ENCODE measurements around the gene EPB42. TPM values are rescaled to one million over a fixed set of nuclear protein-coding genes. Genes with fewer than 3 reads are reported as not detected.

The EPB42 gene
- polyA plus RNA-seq, 3 donors: 0.08 to 0.13 TPM; not detected in 1

- Histone ChIP-seq H3K9me3 (replicated peaks in 1 of 2; ENCODE audit: control insufficient read depth in 1 of 2, insufficient read depth in 1 of 2, low read length in 2 of 2) (no peaks in the 10 kb centered on the region), H3K79me2 (ENCODE audit: insufficient read depth, low read length) (no peaks in the 10 kb centered on the region), H3K9ac (ENCODE audit: insufficient read depth, low read length, poor library complexity, severe bottlenecking) (no peak overlapping the region), H4K20me1 (ENCODE audit: insufficient read depth, low read length) (no peaks in the 10 kb centered on the region), H3K27me3 (ENCODE audit: control insufficient read depth in 2 of 2, insufficient read depth in 2 of 2, low read length in 2 of 2) (no peaks in the 10 kb centered on the region), H3K4me2 (replicated peaks; ENCODE audit: extremely low read depth, low read length, poor library complexity, severe bottlenecking) (no peak overlapping the region), H2AFZ (ENCODE audit: insufficient read depth, low read depth, low read length, poor library complexity, severe bottlenecking) (no peak overlapping the region), H3K27ac (ENCODE audit: low read depth in 1 of 2, low read length in 2 of 2) (no peak overlapping the region), H3K4me3 (replicated peaks in 1 of 3; ENCODE audit: low read depth in 2 of 3, low read length in 3 of 3) (no peak overlapping the region), H3K36me3 (replicated peaks in 1 of 2; ENCODE audit: control insufficient read depth in 1 of 2, insufficient read depth in 2 of 2, low read length in 2 of 2) (peaks cover 51 to 73% of the 10 kb centered on the region in 2 donors), H3K4me1 (ENCODE audit: control insufficient read depth in 1 of 2, insufficient read depth in 2 of 2, low read length in 2 of 2) (no peaks in the 10 kb centered on the region)
- Mint-ChIP-seq H3K27ac (peak overlapping the region in 2 of 7 donors; percentile 32 to 46), H3K4me1 (no peaks in the 10 kb centered on the region), H3K9me3 (peaks cover 0 to 3% (median 2%) of the 10 kb centered on the region in 7 donors), H3K4me3 (no peak overlapping the region), H3K27me3 (ENCODE audit: low read depth in 3 of 3) (no peaks in the 10 kb centered on the region), H3K36me3 (peaks cover 59 to 81% of the 10 kb centered on the region in 2 donors)
- intact Hi-C loops (cut with micrococcal nuclease): no loop called here
- no CpG with 5 or more reads among the region's 2 CpGs for WGBS (ENCODE audit: insufficient coverage)
- no peak for TF ChIP-seq CTCF (IDR thresholded peaks at IDR 0.05)
- no peak for DNase-seq
Observed at GRCh38 chr15:43165801-43166325, 55.0 kb downstream of the EPB42 start.

- H3K9me3 Mint-ChIP-seq: no peaks in the 10 kb centered on the region
- peaks cover 73 to 98% of the 10 kb centered on the region in 2 donors for H3K36me3 ChIP-seq (replicated peaks in 1 of 2; ENCODE audit: control insufficient read depth in 1 of 2, insufficient read depth in 2 of 2, low read length in 2 of 2)
- H3K27ac Mint-ChIP-seq: no peak overlapping the region
- peaks cover 56 to 78% of the 10 kb centered on the region in 2 donors for H3K36me3 Mint-ChIP-seq
- no peak overlapping the region for H3K4me2 ChIP-seq (replicated peaks; ENCODE audit: extremely low read depth, low read length, poor library complexity, severe bottlenecking)
- no peak overlapping the region for H3K9ac ChIP-seq (ENCODE audit: insufficient read depth, low read length, poor library complexity, severe bottlenecking)
- H2AFZ ChIP-seq (ENCODE audit: insufficient read depth, low read depth, low read length, poor library complexity, severe bottlenecking): no peak overlapping the region
- H3K27ac ChIP-seq (ENCODE audit: low read depth in 1 of 2, low read length in 2 of 2): no peak overlapping the region
- H3K27me3 ChIP-seq (ENCODE audit: control insufficient read depth in 2 of 2, insufficient read depth in 2 of 2, low read length in 2 of 2): no peaks in the 10 kb centered on the region
- H3K9me3 ChIP-seq (replicated peaks in 1 of 2; ENCODE audit: control insufficient read depth in 1 of 2, insufficient read depth in 1 of 2, low read length in 2 of 2): no peaks in the 10 kb centered on the region
- no peak overlapping the region for H3K4me3 Mint-ChIP-seq
- H4K20me1 ChIP-seq (ENCODE audit: insufficient read depth, low read length): no peaks in the 10 kb centered on the region
- no peak overlapping the region for H3K4me3 ChIP-seq (replicated peaks in 1 of 3; ENCODE audit: low read depth in 2 of 3, low read length in 3 of 3)
- no peak for TF ChIP-seq CTCF (IDR thresholded peaks at IDR 0.05)
- H3K4me1 ChIP-seq (ENCODE audit: control insufficient read depth in 1 of 2, insufficient read depth in 2 of 2, low read length in 2 of 2): no peaks in the 10 kb centered on the region
- intact Hi-C loops (cut with micrococcal nuclease): no loop called here
- DNase-seq: no peak
- H3K27me3 Mint-ChIP-seq (ENCODE audit: low read depth in 3 of 3): no peaks in the 10 kb centered on the region
- no peaks in the 10 kb centered on the region for H3K79me2 ChIP-seq (ENCODE audit: insufficient read depth, low read length)
- no peaks in the 10 kb centered on the region for H3K4me1 Mint-ChIP-seq
Observed at GRCh38 chr15:43153269-43153668, 67.5 kb downstream of the EPB42 start.
